Left lobe of liver (tissue), 2 donors: ENCODE data around the gene CABP1. TPM values are rescaled to one million over a fixed set of nuclear protein-coding genes. Genes with fewer than 3 reads are reported as not detected.
"Not testable (repeated sequence)": the region's sequence is repeated elsewhere in the genome, so short reads cannot be mapped to it uniquely, and the experiment has no call there.

Experiments used
- ATAC-seq: fragments of 200-7000 bp; cut with Tn5 transposase; one replicate; pipeline ENCODE4 v1.9.1; 2020; ENCODE audit warnings: mild to moderate bottlenecking, moderate library complexity
- DNase-seq: peaks from one replicate; pipeline ENCODE4 v3.0.0-alpha.2; 2020; ENCODE audit warnings: low spot score
- total RNA-seq: library from RNA; stranded (reverse); gene quantifications from one replicate; pipeline ENCODE4 v1.2.1, GENCODE V29; 2021
- donor health status: DM: no; HTN: no; CAD: no; lungs with moderate emphysema.
- donor health status: DM: no; HTN: yes; CAD: no.

The CABP1 gene
- total RNA-seq, 1 donor from 2014 or later = 0.10 TPM

DNA sequence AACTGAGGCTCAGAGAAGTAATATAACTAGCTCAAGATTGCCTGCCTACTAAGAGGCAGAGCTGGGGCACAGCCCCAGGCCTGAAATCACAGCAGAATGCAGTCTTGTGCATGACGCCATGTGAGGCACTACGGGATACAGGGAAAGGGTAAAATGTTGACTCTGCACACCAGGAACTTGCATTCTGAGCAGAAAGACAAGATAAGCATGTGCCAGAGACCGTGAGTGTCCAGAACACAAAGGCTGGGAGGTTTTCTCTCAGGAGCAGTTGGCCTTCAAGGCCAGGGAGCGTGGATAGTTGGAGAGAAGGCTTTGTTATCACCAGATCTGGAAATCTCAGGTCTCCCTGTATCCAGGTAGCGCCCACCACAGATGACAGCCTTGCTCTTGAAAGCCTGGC lies 23.3 kb downstream of the CABP1 start:
- no peak for ATAC-seq
- DNase-seq = no peak

DNA sequence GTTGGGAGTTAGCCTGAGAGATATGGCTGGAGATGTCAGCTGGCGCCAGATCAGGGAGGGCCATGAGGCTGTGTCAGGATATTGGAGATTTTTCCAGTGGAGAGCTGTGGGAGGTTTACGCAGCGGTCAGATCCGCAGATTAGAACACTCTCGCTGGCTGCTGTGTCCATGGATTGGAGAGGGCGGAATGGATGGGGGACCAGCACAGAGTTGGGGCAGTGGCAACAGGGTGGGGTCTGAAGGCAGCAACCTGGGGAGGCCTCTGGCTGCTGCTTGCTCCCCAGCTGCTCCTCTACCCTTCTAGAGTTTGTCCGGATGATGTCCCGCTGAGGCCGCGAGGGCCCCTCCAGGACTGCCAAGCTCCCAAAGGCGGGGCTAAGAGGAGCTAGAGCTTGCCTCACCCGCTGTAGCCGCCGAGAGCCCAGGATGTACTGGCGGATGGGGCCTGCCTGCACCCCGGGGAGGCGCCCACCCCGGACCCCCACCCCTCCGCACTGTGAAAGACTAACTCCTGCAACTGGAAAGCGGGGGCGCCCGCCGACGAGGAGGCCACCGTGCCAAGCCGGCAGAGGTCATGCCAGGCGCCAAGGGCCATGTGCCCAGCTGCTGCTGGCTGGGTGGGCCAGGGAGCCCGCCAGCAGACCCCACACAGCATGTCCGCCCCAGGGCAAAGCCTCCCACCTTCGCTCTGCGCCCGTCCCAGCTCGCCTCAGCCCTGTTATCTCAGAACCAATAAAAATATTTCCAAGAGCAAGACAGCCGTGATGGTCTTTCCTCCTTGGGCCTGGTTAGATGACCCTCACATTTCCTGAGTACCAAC lies 26.4 kb downstream of the CABP1 start:
- DNase-seq = no peak
- ATAC-seq = no peak

DNA sequence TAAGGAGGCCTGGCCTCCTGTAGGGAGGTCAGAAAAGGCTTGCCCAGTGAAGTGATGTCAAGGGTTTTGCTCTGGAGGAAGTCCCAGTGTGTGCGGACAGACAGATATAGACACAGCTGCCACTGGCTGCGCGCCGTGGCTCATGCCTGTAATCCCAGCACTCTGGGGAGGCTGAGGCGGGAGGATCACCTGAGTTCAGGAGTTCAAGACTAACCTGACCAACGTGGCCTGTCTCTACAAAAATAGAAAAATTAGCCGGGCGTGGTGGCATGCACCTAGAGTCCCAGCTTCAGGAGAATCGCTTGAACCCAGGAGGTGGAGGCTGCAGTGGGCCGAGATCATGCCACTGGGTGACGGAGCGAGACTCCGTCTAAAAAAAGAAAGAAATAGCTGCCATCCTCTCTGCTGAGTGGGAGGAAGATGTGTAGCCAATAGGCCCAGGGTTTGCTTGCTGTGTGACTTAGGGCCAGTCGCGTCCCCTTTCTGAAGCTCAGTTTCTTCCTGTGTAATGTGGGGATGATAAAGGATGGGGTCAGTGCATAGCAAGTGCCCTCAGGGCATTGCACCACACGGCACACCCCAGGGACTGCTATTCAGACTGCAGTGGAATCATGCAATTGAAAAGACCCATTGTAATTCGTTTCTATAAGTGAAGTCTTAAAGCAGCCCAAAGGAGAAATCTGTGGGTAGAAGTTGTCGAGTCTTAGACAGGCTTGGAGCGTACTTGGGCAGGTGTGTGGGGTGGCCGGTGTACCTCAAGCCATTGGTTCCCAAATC lies 27.9 kb downstream of the CABP1 start:
- DNase-seq (no peak), ATAC-seq (no peak)

DNA sequence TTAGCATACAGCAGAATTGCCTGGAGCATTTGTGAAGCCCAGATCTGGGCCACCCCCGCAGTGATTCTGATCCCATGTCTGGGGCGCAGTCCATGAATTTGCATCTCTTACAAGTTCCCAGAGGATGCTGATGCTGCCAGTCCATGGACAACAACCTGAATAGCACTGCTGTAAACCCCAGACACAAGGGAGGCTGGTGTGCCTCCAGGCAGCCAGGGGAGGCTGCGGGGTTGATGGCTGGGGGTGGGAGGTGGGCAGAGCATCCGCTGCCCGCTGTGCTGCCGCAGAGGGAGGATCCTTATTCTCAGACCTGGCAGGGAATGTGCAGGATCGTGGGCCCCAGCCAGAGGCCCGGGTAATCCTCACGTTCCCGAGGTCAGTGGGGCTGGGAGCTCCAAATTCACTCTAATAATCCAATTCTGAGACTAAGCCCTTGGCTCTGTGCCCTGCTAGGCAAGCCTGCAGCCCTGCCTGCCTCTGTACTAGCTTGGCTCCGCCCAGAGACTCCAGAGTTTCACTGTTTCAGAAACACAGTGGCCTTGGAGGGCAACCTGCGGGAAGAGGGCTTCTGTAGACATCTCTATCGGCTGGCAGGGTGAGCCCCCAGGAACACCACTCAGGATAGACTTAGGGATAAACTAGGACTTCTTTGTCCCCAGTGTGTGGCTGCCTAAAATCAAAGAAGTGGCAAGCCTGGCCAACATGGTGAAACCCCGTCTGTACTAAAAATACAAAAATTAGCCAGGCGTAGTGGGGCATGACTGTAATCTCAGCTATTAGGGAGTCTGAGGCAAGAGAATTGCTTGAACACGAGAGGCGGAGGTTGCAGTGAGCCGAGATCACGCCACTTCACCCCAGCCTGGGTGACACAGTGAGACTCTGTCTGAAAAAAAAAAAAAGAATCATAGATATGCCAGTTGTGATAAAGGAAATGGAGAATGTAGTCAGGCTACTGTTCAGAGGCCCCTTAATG lies 28.7 kb downstream of the CABP1 start:
- DNase-seq = no peak

DNA sequence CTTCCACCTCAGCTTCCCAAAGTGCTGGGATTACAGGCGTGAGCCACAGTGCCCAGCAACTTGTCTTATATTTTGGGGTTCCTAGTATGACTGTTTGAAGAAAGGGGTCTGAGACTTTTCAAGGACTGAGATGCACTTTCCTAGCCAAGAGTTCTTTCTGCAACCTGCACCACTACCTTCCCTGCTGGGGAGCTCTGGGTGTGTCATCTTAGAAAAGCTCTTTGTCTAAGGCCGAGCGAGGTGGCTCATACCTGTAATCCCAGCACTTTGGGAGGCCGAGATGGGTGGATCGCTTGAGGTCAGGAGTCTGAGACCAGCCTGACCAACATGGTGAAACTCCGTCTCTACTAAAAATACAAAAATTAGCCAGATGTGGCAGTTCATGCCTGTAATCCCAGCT lies 29.8 kb downstream of the CABP1 start:
- DNase-seq, ATAC-seq: not testable (repeated sequence)

More for the DNA sequence above, 28.7 kb downstream of the CABP1 start:
- peak; percentile 42 for ATAC-seq

DNA sequence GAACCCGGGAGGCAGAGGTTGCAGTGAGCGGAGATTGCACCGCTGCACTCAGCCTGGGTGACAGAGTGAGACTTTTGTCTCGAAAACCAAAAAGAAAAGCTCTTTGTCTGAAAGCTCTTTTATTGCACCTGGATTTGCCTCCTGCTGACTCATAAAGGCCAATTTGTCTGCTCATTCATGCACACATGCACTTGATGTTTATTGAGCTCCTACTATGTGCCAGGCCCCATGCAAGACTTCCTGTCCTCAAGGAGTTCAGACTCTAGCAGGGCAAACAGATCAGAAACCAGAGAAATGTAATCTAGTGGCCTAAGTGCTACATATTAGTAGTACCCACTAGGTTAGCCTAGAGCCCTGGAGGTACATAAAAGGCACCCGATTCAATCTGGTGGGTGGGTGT lies 30.2 kb downstream of the CABP1 start:
- ATAC-seq (no peak), DNase-seq (no peak)

DNA sequence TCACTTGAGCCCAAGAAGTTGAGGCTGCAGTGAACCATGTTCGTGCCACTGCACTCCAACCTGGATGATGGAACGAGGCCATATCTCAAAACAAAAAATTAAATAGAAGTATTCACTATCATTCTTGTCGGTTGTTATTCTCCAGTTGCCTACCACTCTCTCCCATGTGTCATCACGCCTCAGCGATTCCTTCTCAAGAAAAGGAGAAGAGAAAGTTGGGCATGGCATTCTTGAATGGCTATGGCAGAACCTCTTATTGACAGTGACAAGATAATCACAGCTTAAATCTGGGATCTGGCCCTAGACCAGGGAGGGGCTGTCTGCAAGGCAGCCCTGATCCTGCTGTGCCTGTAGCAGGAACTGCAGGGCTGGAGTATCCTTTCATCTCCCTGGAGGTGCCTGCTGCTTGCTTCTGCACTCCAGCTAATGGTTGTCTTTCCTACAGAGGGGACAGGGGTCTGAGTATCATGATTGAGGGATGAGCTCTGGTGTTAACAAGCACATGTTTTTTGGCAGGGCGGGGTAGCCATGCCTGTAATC lies 33.7 kb downstream of the CABP1 start:
- no peak for ATAC-seq
- DNase-seq = no peak

DNA sequence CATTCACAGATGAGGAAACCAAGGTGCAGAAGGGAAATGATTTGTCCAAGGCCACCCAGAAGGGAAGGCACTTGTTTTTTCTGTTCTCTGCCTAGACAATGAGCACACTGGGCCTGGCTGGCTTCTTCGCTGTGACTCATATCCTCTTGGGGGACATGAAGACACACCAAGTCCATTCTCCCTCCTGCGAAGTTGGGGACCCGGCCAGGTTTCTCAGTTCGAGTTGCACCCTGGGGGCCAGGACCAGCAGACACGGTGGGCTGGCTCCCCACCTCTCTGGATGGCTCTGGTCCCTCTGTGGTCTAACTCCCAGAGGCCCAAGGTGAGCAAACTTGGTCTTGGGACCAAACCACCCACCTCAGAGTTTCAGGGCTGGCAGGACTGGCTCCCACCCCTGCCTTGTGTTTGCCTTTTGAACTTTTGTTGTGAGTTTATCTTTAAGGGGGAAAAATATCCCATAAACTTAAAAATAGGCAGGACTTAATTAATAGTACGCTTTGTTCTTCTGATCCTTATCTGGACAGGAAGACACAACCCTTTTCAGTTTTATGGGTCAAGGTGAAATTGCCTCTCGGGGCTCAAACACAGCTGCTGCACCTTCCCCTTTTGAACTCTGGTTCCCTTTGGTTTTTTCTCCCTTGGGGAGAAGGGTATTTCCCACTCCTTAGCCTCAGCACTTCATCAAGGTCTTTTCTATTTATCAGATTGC lies 37.5 kb downstream of the CABP1 start:
- DNase-seq (no peak), ATAC-seq (no peak)

DNA sequence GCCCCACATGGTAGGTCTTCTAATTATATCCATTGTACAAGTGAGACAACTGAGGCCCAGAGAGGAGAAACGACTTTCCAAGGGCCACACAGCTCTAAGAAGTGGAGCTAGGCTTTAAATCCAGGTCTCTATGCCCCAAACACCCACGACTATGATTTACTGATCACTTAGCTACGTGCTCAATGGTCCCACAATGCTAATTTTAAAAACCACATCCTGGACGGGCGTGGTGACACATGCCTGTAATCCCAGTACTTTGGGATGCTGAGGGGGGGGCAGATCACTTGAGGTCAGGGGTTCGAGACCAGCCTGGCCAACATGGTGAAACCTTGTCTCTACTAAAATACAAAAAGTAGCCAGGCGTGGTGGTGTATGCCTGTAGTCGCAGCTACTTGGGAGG lies 38.1 kb downstream of the CABP1 start:
- ATAC-seq (no peak), DNase-seq (no peak)

DNA sequence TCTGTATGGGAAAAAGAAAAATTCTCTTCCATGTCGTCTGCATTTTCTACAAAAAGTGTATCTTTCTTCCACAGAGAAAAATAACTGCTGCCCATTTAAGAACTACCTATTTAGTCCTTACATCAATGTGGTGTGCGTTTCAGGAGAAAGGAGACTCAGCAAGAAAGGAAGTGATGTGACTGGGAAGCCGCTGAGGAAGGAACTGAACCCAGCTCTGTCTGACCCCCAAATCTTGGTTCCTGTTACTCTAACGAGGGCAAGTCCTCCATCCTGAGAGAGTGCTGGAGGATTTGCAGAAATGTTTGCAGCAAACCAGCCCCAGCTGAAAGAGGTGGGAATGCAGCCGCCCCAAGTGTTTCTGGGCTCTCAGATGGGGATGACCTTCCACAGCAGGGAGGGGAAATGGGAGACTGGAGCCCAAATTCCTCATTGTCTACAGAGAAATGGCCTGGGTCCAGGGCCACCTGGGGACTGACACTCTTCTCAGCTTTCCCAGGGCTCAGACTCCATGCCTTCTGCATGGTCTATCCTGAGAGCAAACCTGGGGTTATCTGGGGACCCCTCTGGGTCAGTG lies 39.8 kb downstream of the CABP1 start:
- ATAC-seq (no peak), DNase-seq (no peak)

DNA sequence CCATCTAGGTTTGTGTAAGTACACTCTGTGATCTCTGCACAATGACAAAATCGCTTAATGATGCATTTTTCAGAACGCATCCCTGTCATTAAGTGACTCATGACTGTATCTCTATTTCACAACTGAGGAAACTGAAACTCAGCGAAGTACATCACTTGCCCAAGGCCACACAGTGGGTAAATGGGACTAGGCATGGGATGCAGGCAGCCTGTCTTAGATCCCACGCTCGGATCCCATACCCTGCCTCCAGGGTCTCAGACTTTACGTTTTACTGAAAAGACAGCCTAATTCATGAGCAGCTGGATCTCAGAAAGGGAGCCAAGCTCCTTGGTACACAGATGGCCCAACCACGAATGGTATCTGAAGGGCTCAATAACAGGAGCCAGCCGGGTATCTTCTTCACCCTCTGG lies 44.1 kb downstream of the CABP1 start:
- DNase-seq (no peak), ATAC-seq (no peak)

DNA sequence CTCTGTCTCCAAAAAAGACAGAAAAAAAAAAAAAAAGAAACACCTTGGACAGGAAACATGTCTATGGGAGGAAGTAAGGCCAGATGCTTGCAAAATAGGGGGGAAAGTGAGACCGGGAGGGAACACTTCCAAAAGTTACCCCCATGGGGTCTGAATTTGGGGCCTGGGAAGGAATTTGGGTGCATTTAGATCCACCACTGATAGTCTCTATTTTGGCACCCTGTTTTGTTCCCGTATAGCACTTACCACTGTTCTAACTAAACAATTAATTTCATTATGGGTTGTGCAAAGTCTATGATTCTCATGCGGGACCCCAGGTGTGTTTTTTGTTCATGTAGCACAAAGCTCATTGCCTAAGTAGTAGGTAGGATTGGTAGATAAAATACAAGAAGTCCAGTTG lies 45.1 kb downstream of the CABP1 start:
- ATAC-seq (no peak), DNase-seq (no peak)

DNA sequence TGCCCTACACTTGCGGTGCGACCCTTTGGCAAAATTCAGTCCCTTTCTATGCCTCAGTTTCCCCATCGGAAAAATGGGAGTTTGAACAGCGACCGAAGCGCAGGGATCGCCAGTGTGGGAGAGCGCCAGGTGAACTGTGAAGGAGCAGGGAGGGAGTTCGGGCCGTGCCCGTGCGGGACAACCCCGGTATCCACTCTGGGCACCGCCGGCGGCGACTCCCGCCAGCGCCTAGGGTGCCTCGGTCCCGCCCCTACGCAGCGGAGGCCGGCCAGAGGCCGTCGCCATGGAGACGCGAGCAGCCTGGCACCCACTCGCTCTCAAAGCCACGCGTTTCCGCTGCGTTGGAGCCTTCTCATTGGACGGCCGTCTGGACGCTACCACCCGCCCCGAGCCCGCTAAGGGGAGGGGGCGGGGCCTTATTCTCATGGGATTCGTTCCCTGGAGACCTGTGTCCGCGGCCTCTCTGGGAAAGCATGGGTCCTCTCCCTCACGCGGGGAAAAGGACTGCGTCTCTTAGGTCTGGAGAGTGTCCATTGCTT lies 45.8 kb downstream of the CABP1 start:
- DNase-seq (peak; percentile 99), ATAC-seq (peak; percentile 81)

DNA sequence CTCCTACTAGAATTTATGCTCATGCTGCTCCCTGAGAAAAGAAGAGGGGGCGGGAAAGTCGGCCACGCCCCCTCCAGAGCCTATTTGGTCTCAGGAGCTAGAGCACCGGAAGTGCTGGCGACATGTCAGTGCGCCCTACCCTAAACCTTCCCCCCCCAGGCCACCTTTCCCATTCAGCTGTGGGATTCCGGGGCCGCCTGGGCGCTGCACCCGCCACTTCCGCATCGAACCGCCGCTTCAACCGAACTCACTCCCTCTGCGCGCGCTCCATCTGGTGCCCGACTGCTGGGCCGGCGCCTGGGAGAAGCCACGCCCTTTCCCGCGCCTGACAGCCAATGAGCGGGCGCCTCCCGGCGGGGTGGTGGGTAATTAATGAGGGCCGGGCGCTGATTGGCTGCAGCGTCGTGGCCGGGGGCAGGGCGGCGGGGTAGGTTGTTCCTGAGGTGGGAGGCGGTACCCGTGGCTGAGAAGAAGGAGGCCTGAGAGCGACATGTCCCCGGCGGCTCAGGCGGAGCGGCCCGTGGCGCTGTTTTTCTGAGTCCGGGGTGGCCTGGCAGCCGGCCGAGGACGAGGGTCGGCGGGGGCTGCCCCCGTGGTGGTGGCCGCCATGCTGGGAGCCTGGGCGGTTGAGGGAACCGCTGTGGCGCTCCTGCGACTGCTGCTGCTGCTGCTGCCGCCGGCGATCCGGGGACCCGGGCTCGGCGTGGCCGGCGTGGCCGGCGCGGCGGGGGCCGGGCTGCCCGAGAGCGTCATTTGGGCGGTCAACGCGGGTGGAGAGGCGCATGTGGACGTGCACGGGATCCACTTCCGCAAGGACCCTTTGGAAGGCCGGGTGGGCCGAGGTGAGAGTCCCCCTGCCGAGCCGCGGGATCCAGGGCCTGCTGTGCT lies 46.5 kb downstream of the CABP1 start, which contains the start of gene MLEC:
Gene MLEC, plus strand, starts transcription at position 460 of the 888 bp plus-strand sequence. Its CDS starts 148 bp downstream, at position 608.
- DNase-seq (peak; percentile 99), ATAC-seq (peak; percentile 84)

DNA sequence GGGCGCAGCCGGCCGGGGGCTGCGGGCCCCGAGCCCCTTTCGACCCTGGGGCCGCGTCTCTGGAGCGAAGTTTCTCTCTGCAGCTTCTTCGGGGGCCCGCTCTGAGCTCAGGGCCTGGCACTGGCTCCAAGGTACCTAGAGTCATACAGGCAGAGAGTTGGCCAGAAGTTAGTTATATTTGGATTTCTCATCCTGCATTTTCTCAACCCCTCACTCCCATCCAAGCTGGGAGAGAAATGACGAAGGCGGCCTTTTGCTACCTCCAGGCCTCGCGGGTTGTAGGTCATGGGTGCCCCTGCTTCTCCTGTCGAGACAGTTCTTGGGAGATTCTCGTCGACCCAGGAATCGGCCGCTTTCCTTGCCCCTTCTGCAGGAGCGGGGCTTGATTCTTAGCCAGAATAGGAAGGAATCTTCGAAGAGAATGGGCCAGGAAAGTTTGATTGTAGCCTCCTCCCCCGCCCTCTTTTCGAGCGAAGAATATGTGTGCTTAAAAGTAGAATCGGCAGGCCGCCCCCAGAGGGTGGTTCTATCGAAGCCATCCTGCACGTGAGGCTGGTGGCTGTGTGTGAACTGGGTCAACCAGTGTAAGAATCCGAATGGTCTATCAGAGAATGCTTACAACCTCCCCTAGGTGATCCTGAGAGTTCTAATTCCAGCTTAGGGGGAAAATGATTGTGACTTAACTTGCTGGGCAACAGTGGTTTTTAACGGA lies 47.3 kb downstream of the CABP1 start:
- no peak for DNase-seq
- ATAC-seq = no peak

DNA sequence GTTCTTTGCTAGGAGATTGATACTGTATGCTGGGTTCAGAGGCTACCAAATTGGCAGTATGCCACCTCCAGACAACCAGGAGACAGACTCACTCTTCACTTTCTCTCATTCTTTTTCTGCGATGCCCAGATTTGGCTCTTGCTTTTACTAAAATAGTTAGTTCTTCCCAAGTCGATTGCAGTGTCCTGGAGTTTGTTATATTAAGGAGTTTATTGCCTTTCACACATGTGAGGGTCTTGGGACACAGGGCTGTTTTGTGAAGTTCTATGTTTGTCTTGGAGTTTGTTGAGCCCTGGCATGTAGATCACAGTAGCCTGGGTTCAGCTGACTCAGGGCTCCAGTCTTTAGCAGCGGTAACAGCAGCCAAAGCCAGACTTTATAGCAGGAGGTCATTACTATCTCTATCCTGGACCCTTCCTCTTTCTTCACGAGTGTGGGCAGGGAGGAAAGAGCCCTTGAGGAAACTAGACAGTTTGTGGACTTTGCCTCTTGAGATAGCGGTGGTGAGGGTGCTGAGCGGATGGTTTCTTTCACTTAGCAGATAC lies 48.2 kb downstream of the CABP1 start:
- ATAC-seq = peak; percentile 4
- DNase-seq = no peak

DNA sequence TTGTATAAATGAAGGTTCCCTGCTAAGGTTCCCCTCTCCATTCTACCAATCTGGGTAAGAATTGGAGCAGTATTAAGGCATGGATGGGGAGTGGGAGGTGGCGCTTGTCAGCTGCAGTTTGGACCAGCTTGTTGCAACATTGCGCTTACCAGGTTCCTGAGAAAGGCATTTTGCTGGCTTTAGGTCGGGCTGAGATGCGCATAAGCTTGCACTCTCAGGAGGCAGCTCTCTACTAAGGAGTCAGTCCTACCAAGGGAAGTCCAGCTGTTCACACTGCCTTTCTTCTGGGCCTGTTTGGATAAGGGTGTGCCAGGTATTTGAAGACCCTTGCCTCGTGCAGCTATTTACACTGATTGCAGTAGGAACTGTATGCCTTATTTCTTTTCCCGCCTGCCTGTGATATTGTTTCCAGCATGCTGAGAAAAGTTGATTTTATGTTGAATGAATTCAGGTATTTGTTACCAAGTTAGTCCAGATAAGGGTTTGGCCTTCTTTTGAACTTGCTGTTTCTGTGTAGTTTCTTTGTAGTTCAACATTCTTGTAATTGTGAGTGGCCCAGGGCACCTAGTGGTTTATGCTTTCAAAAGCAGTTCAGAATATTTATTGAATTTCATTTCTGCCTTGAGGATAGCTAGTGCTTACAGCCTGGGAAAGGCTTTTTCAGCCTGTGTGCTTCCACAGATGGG lies 49.1 kb downstream of the CABP1 start:
- ATAC-seq = no peak
- DNase-seq = no peak
